ENCODE data around the gene LAPTM5.

DNA sequence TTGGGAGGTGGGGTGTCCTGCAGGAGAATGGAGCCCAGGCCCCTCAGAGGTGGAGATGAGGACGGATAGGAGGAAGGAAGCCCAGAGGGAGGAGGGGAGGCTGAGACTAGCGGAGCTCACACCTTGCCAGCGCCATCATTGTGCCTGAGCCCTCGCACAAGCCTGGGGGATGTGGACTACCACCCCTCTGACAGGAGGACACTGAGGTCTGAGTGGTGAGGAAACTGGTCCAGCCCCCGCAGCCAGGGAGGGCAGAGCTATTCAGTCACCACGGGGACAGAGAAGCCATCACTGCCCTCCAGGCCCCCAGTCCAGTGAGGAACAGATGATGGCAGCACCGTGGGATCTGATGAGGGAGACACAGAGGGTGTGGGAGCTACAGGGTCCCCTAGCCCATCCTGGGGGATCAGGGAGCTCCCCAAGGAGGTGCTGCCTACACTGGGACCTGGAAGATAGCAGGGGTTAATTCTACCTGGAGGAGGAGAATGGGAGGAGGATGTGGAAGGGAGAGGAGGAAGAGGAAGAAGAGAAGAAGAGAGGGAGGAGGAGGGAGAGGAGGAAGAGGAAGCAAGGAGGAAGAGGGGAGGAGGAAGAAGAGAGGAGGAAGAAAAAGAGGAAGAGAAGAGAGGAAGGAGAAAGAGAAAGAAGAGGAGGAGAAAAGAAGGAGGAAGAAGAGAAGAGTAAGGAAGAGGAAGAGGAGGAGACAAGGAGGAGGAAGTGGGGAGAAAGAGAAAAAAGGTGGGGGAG, 65.2 kb downstream of the LAPTM5 start:
- TF ChIP-seq, protein P1, sequence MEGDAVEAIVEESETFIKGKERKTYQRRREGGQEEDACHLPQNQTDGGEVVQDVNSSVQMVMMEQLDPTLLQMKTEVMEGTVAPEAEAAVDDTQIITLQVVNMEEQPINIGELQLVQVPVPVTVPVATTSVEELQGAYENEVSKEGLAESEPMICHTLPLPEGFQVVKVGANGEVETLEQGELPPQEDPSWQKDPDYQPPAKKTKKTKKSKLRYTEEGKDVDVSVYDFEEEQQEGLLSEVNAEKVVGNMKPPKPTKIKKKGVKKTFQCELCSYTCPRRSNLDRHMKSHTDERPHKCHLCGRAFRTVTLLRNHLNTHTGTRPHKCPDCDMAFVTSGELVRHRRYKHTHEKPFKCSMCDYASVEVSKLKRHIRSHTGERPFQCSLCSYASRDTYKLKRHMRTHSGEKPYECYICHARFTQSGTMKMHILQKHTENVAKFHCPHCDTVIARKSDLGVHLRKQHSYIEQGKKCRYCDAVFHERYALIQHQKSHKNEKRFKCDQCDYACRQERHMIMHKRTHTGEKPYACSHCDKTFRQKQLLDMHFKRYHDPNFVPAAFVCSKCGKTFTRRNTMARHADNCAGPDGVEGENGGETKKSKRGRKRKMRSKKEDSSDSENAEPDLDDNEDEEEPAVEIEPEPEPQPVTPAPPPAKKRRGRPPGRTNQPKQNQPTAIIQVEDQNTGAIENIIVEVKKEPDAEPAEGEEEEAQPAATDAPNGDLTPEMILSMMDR (IDR thresholded peaks at IDR 0.05): no peak
- no peak for TF ChIP-seq POLR2A (IDR thresholded peaks at IDR 0.05)

All from thyroid gland (tissue), 4 donors.